Esophagus squamous epithelium (tissue), 4 donors: Measurements from ENCODE around the gene CCL4.

Source experiments
- POLR2A ChIP-seq, 4 donors: fragments of 450-650 bp; IDR thresholded peaks; one replicate each; pipeline ENCODE4 v1.6.1; 2017; ENCODE audit warnings: antibody characterized with exemption in 4 of 4, mild to moderate bottlenecking in 4 of 4, moderate library complexity in 3 of 4
- TF ChIP-seq, protein P1 (sequence below), 6 experiments: fragments of 450-650 bp in 4 of 6; fragments of 200-600 bp in 2 of 6; sonication (generic) in 2 of 6; IDR thresholded peaks; one replicate each; pipeline ENCODE4 v1.5.1; 2016 to 2019; ENCODE audit warnings: antibody characterized with exemption in 6 of 6, mild to moderate bottlenecking in 4 of 6, moderate library complexity in 4 of 6

DNA sequence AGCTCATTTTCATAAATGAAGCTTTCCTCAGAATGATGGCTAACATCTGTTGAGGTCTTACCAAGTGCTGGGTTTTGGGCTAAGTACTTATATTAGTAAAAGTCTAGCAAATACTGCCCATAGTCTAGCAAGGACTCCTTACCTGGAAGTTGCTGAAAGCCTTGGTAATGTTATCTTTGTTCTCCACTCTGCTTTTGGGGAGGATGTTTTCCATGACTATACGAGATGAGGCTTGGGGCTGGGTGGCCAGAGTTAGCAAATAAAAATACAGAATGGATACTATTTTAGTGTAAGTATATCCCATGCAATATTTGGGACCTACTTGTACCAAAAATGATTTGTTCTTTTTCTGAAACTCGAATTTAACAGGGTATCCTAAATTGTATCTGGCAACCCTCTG lies 31.9 kb upstream of the CCL4 start:
- TF ChIP-seq, protein P1, sequence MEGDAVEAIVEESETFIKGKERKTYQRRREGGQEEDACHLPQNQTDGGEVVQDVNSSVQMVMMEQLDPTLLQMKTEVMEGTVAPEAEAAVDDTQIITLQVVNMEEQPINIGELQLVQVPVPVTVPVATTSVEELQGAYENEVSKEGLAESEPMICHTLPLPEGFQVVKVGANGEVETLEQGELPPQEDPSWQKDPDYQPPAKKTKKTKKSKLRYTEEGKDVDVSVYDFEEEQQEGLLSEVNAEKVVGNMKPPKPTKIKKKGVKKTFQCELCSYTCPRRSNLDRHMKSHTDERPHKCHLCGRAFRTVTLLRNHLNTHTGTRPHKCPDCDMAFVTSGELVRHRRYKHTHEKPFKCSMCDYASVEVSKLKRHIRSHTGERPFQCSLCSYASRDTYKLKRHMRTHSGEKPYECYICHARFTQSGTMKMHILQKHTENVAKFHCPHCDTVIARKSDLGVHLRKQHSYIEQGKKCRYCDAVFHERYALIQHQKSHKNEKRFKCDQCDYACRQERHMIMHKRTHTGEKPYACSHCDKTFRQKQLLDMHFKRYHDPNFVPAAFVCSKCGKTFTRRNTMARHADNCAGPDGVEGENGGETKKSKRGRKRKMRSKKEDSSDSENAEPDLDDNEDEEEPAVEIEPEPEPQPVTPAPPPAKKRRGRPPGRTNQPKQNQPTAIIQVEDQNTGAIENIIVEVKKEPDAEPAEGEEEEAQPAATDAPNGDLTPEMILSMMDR (IDR thresholded peaks at IDR 0.05) = no peak
- TF ChIP-seq POLR2A (IDR thresholded peaks at IDR 0.05) = no peak
